ENCODE data around the gene PHF13.
"Not testable (repeated sequence)": the region's sequence is repeated elsewhere in the genome, so short reads cannot be mapped to it uniquely, and the experiment has no call there.

The PHF13 gene

DNA sequence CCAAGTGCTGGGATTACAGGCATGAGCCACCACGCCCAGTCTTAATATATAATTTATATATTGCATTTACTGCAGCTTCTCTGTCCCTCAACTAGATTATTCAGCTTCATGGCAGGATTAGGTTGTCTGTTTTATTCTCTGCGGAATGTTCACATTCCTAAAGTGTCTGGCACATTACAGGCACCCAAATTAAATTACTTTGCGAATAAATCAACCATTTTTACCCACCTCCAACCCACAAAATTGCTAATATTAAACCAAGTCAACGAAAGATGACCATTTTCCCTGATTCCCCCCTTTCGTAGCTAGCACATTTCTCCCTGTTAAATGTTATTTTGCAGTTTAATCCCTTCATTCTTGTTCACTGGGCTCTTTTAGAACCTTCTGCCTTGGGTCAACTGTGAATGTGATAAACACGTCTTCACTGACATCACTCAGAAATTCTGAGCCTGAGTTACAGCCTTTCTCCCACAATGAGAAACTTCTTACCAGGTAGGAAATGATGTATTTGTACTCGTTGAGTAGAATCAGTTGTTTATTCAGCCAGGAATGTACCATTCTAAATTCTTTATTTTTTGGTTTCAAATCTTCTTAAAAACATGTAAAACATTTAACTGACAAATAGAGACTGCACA lies 47.0 kb downstream of the PHF13 start:
- DNase-seq (ENCODE audit: low read depth, low spot score) = no peak

GRCh38 chr1:6662468-6662867 lies 48.9 kb downstream of the PHF13 start:
- DNase-seq (ENCODE audit: low read depth, low spot score) = not testable (repeated sequence)

- no peak for DNase-seq (ENCODE audit: low read depth, low spot score)
Observed at GRCh38 chr1:6666696-6667095, 53.2 kb downstream of the PHF13 start.

DNA sequence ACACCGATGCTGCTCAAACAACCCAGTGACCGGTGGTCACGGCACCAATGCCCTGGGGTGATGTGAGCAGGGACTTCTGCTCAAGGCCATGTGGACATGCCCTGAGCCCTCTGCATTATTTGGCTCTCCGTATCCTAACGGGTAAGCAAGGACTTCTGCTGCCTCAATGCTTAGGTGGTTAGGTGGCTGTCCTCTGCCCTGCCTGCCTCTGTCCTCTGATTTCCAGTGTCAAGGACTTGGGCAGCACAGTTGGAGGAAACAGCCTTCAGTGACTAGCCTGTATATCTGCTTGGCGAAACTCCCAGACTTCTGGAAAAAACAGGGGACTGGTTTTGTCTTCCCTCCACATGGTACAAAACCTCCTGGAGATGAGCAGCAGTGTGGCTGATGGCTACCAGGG lies 53.6 kb downstream of the PHF13 start:
- no peak for DNase-seq (ENCODE audit: low read depth, low spot score)

DNA sequence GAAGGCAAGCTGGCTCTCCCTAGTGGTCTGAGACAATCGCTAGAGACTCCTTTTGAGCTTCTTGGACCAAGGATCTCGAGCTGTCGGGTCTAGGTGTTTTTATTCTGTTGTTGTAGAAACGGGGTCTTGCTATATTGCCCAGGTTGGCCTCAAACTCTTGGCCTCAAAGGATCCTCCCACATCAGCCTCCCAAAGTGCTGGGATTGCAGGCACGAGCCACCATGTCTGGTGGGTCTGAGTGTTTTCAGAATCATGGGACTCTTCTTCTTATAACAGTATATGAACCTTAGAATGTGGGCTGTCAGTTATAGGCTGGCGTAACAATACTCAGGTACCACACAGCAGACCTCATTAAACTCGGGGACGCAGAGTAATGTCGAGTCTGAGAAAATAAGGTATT lies 55.0 kb downstream of the PHF13 start:
- no peak for DNase-seq (ENCODE audit: low read depth, low spot score)

GRCh38 chr1:6672558-6672957 lies 59.0 kb downstream of the PHF13 start:
- no peak for DNase-seq (ENCODE audit: low read depth, low spot score)

Measured in iPS DF 19.7 (cell line).